ENCODE measurements around the gene TXNDC11. TPM values are rescaled to one million over a fixed set of nuclear protein-coding genes. Genes with fewer than 3 reads are reported as not detected.

The TXNDC11 gene
- total and polyA plus RNA-seq, 4 donors, result 64.8 to 78.8 (median 72.2) TPM

- ATAC-seq (ENCODE audit: insufficient read depth, low FRiP score) (no peak), DNase-seq (no peak)
- Histone ChIP-seq H3K27me3 (ENCODE audit: control insufficient read depth in 3 of 3, insufficient read depth in 3 of 3, low read length in 2 of 3) (no peaks in the 10 kb centered on the region), H3K4me1 (ENCODE audit: control insufficient read depth in 5 of 5, insufficient read depth in 5 of 5, low read length in 5 of 5) (peaks cover 3 to 19% (median 13%) of the 10 kb centered on the region in 5 donors), H3K9ac (ENCODE audit: insufficient read depth in 1 of 2, low read length in 2 of 2) (peak overlapping the region; percentile 17 to 82), H3K4me3 (no peak overlapping the region), H3K9me3 (ENCODE audit: control insufficient read depth in 4 of 4, insufficient read depth in 3 of 4, low read length in 3 of 4) (peaks cover 0 to 2% (median 0%) of the 10 kb centered on the region in 4 donors), H3K36me3 (ENCODE audit: control insufficient read depth in 4 of 4, insufficient read depth in 4 of 4, low read length in 4 of 4) (peaks cover 4 to 12% (median 10%) of the 10 kb centered on the region in 4 donors), H3K27ac (ENCODE audit: low read depth in 1 of 2, low read length in 1 of 2) (no peak overlapping the region)
- no peak for TF ChIP-seq CTCF (IDR thresholded peaks at IDR 0.05; ENCODE audit: control extremely low read depth, extremely low read depth)
- 52 to 75% methylated on average over 3 of the region's 3 CpGs for WGBS, 2 donors
Measured at GRCh38 chr16:11740567-11740966, 2.1 kb downstream of the TXNDC11 start.

- H3K4me3 ChIP-seq, result no peak overlapping the region
- no peak for ATAC-seq (ENCODE audit: insufficient read depth, low FRiP score)
- no peak overlapping the region for H3K27ac ChIP-seq (ENCODE audit: low read depth in 1 of 2, low read length in 1 of 2)
- H3K36me3 ChIP-seq (ENCODE audit: control insufficient read depth in 4 of 4, insufficient read depth in 4 of 4, low read length in 4 of 4), result peaks cover 12 to 28% (median 18%) of the 10 kb centered on the region in 4 donors
- peaks cover 0 to 2% (median 0%) of the 10 kb centered on the region in 4 donors for H3K9me3 ChIP-seq (ENCODE audit: control insufficient read depth in 4 of 4, insufficient read depth in 3 of 4, low read length in 3 of 4)
- no peaks in the 10 kb centered on the region for H3K27me3 ChIP-seq (ENCODE audit: control insufficient read depth in 3 of 3, insufficient read depth in 3 of 3, low read length in 2 of 3)
- TF ChIP-seq CTCF (IDR thresholded peaks at IDR 0.05; ENCODE audit: control extremely low read depth, extremely low read depth), result no peak
- WGBS, 2 donors, result 90 to 92% methylated on average over 15 of the region's 15 CpGs
- peaks cover 3 to 19% (median 13%) of the 10 kb centered on the region in 5 donors for H3K4me1 ChIP-seq (ENCODE audit: control insufficient read depth in 5 of 5, insufficient read depth in 5 of 5, low read length in 5 of 5)
- no peak for DNase-seq
- H3K9ac ChIP-seq (ENCODE audit: insufficient read depth in 1 of 2, low read length in 2 of 2), result no peak overlapping the region
Measured at GRCh38 chr16:11738742-11739544, 3.7 kb downstream of the TXNDC11 start.

- H3K27ac ChIP-seq (ENCODE audit: low read depth in 1 of 2, low read length in 1 of 2), result no peak overlapping the region
- DNase-seq, result no peak
- H3K27me3 ChIP-seq (ENCODE audit: control insufficient read depth in 3 of 3, insufficient read depth in 3 of 3, low read length in 2 of 3), result no peaks in the 10 kb centered on the region
- no peak overlapping the region for H3K4me3 ChIP-seq
- WGBS, 2 donors, result 61 to 64% methylated on average over 8 of the region's 8 CpGs
- peaks cover 3 to 15% (median 9%) of the 10 kb centered on the region in 5 donors for H3K4me1 ChIP-seq (ENCODE audit: control insufficient read depth in 5 of 5, insufficient read depth in 5 of 5, low read length in 5 of 5)
- no peak for TF ChIP-seq CTCF (IDR thresholded peaks at IDR 0.05; ENCODE audit: control extremely low read depth, extremely low read depth)
- ATAC-seq (ENCODE audit: insufficient read depth, low FRiP score), result no peak
- peaks cover 0 to 2% (median 0%) of the 10 kb centered on the region in 4 donors for H3K9me3 ChIP-seq (ENCODE audit: control insufficient read depth in 4 of 4, insufficient read depth in 3 of 4, low read length in 3 of 4)
- no peak overlapping the region for H3K9ac ChIP-seq (ENCODE audit: insufficient read depth in 1 of 2, low read length in 2 of 2)
- H3K36me3 ChIP-seq (ENCODE audit: control insufficient read depth in 4 of 4, insufficient read depth in 4 of 4, low read length in 4 of 4), result peaks cover 12 to 29% (median 21%) of the 10 kb centered on the region in 4 donors
Measured at GRCh38 chr16:11737713-11738112, 4.9 kb downstream of the TXNDC11 start.
